GM23338 (cell line): ENCODE data around the gene FTCD. TPM values are rescaled to one million over a fixed set of nuclear protein-coding genes. Genes with fewer than 3 reads are reported as not detected.

ENCODE experiments used
- ATAC-seq: fragments of 200-7000 bp; cut with Tn5 transposase; 3 replicates; pipeline ENCODE4 v1.9.1; 2020
- DNase-seq: peaks from one replicate; pipeline ENCODE4 v3.0.0-alpha.2; 2015; ENCODE audit warnings: low spot score
- H2AFZ ChIP-seq: fragments of 200-600 bp; sonication (generic); 2 replicates; pipeline ENCODE4 v1.8.0; 2016; ENCODE audit warnings: antibody characterized with exemption, mild to moderate bottlenecking, moderate library complexity
- H3F3A ChIP-seq: fragments of 200-600 bp; sonication (generic); replicated peaks from 2 replicates; pipeline ENCODE4 v1.8.0; 2017; ENCODE audit warnings: antibody characterized with exemption, mixed run types, low read depth
- H3K27ac ChIP-seq: fragments of 200-600 bp; sonication (generic); 2 replicates; pipeline ENCODE4 v1.6.1; 2016; ENCODE audit warnings: low read depth
- H3K27me3 ChIP-seq: fragments of 200-600 bp; sonication (generic); 2 replicates; pipeline ENCODE4 v1.8.0; 2016; ENCODE audit warnings: mild to moderate bottlenecking, mixed run types, moderate library complexity; ENCODE audit not compliant: insufficient read depth
- H3K36me3 ChIP-seq: fragments of 200-600 bp; sonication (generic); 2 replicates; pipeline ENCODE4 v1.8.0; 2016; ENCODE audit warnings: mild to moderate bottlenecking; ENCODE audit not compliant: insufficient read depth
- H3K4me1 ChIP-seq: fragments of 200-600 bp; sonication (generic); 2 replicates; pipeline ENCODE4 v1.8.0; 2016; ENCODE audit warnings: mild to moderate bottlenecking, moderate library complexity; ENCODE audit not compliant: insufficient read depth
- H3K4me2 ChIP-seq: fragments of 200-600 bp; sonication (generic); 2 replicates; pipeline ENCODE4 v1.7.1; 2017; ENCODE audit warnings: mixed run types
- H3K4me3 ChIP-seq: fragments of 200-600 bp; sonication (generic); 2 replicates; pipeline ENCODE4 v1.6.1; 2016; ENCODE audit warnings: mixed run types
- H3K79me2 ChIP-seq: fragments of 200-600 bp; sonication (generic); replicated peaks from 2 replicates; pipeline ENCODE4 v1.8.0; 2017; ENCODE audit warnings: mild to moderate bottlenecking; ENCODE audit not compliant: insufficient read depth
- H3K9me2 ChIP-seq: fragments of 200-600 bp; sonication (generic); 2 replicates; pipeline ENCODE4 v1.8.0; 2017; ENCODE audit not compliant: insufficient read depth
- H4K20me1 ChIP-seq: fragments of 200-600 bp; sonication (generic); replicated peaks from 2 replicates; pipeline ENCODE4 v1.8.0; 2017; ENCODE audit warnings: mild to moderate bottlenecking; ENCODE audit not compliant: insufficient read depth
- H3K27ac Mint-ChIP-seq: 2 replicates; pipeline ENCODE4 v1.8.0; 2020; ENCODE audit warnings: inconsistent platforms, mild to moderate bottlenecking, moderate library complexity, mixed read lengths
- H3K27me3 Mint-ChIP-seq: 3 replicates; pipeline ENCODE4 v1.8.0; 2022; ENCODE audit warnings: low read depth, mild to moderate bottlenecking, moderate library complexity, mixed read lengths, inconsistent platforms; ENCODE audit not compliant: insufficient read depth, poor library complexity
- H3K36me3 Mint-ChIP-seq: 3 replicates; pipeline ENCODE4 v1.8.0; 2021; ENCODE audit warnings: low read depth, mild to moderate bottlenecking, inconsistent platforms, moderate library complexity, mixed read lengths
- H3K4me1 Mint-ChIP-seq: 3 replicates; pipeline ENCODE4 v1.8.0; 2020; ENCODE audit warnings: mild to moderate bottlenecking, inconsistent platforms, mixed read lengths
- H3K4me3 Mint-ChIP-seq: 3 replicates; pipeline ENCODE4 v1.8.0; 2021; ENCODE audit warnings: moderate library complexity, mild to moderate bottlenecking, inconsistent platforms, mixed read lengths
- H3K9me3 Mint-ChIP-seq: 3 replicates; pipeline ENCODE4 v1.8.0; 2020; ENCODE audit warnings: moderate library complexity, mild to moderate bottlenecking, inconsistent platforms, mixed read lengths
- STAT1 ChIP-seq: IDR thresholded peaks from one replicate; pipeline ENCODE4 v1.6.1; 2016; ENCODE audit warnings: antibody characterized with exemption; ENCODE audit not compliant: unreplicated experiment
- ZNF331 ChIP-seq: fragments of 250-450 bp; sonication (Bioruptor Pico); IDR thresholded peaks from 2 replicates; pipeline ENCODE4 v1.5.0; 2020; ENCODE audit warnings: low read depth, mild to moderate bottlenecking, moderate library complexity
- polyA plus RNA-seq: library from polyadenylated mRNA; unstranded; fragments of >200 nt; fragmentation: Nextera tagmentation; extraction: Ambion mirVana; gene quantifications from 2 replicates; pipeline ENCODE4 v1.2.1, GENCODE V29; 2016
- total RNA-seq: library from RNA; depleted of rRNA; stranded (reverse); fragments of >200 nt; shearing (Covaris generic); gene quantifications from 2 replicates; pipeline ENCODE4 v1.2.3, GENCODE V29; 2014
- TF ChIP-seq, protein P1 (sequence below): IDR thresholded peaks from 2 replicates; pipeline ENCODE4 v1.6.1; 2016; ENCODE audit warnings: antibody characterized with exemption
- TF ChIP-seq, protein P2 (sequence below): IDR thresholded peaks from one replicate; pipeline ENCODE4 v1.6.1; 2018; ENCODE audit warnings: antibody characterized with exemption; ENCODE audit not compliant: unreplicated experiment
- TF ChIP-seq, protein P3 (sequence below): fragments of 250-450 bp; sonication (Bioruptor Pico); IDR thresholded peaks from 2 replicates; pipeline ENCODE4 v1.5.0; 2020; ENCODE audit warnings: mild to moderate bottlenecking, moderate library complexity

Gene FTCD
- total and polyA plus RNA-seq, 2 experiments from 2014 or later = 0.90 to 2.3 TPM

DNA sequence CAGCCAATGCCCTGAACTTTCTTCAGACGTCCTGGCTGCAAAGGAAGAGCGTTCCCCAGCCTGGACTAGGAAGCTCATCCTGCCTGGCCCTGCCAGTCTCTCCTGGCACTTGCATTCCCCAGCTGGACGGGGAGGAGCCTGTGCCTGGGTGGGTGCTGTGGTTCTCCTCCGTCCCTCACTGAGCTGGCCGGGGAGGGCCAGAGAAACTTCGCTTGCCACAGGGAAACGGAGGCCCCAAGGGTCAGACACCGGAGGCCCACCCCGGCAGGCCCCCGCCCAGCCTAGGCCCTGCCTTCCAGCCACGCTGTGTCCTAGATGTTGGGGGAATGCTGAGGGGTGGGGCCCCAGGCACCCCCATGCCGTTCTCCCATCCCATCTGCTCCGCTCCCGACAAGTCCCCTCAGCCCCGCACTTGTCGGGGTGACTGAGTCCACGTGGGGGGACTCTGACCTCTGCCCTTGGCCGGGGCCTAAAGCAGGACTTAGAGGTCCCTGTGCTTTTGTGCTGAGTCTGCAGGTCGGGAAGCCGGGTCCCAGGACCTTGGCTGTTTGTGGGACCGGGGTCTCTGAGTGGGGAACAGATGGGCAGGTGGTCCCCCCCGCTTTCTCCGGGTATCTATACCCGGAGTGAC lies 4.8 kb downstream of the FTCD start:
- H2AFZ ChIP-seq = no peak overlapping the region
- H4K20me1 ChIP-seq = no peaks in the 10 kb centered on the region
- DNase-seq = no peak
- TF ChIP-seq, protein P1, sequence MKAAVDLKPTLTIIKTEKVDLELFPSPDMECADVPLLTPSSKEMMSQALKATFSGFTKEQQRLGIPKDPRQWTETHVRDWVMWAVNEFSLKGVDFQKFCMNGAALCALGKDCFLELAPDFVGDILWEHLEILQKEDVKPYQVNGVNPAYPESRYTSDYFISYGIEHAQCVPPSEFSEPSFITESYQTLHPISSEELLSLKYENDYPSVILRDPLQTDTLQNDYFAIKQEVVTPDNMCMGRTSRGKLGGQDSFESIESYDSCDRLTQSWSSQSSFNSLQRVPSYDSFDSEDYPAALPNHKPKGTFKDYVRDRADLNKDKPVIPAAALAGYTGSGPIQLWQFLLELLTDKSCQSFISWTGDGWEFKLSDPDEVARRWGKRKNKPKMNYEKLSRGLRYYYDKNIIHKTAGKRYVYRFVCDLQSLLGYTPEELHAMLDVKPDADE = no peak
- TF ChIP-seq, protein P2, sequence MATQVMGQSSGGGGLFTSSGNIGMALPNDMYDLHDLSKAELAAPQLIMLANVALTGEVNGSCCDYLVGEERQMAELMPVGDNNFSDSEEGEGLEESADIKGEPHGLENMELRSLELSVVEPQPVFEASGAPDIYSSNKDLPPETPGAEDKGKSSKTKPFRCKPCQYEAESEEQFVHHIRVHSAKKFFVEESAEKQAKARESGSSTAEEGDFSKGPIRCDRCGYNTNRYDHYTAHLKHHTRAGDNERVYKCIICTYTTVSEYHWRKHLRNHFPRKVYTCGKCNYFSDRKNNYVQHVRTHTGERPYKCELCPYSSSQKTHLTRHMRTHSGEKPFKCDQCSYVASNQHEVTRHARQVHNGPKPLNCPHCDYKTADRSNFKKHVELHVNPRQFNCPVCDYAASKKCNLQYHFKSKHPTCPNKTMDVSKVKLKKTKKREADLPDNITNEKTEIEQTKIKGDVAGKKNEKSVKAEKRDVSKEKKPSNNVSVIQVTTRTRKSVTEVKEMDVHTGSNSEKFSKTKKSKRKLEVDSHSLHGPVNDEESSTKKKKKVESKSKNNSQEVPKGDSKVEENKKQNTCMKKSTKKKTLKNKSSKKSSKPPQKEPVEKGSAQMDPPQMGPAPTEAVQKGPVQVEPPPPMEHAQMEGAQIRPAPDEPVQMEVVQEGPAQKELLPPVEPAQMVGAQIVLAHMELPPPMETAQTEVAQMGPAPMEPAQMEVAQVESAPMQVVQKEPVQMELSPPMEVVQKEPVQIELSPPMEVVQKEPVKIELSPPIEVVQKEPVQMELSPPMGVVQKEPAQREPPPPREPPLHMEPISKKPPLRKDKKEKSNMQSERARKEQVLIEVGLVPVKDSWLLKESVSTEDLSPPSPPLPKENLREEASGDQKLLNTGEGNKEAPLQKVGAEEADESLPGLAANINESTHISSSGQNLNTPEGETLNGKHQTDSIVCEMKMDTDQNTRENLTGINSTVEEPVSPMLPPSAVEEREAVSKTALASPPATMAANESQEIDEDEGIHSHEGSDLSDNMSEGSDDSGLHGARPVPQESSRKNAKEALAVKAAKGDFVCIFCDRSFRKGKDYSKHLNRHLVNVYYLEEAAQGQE = no peak
- TF ChIP-seq ZNF331 (CRISPR knock-in tag) = no peak
- TF ChIP-seq, protein P3, sequence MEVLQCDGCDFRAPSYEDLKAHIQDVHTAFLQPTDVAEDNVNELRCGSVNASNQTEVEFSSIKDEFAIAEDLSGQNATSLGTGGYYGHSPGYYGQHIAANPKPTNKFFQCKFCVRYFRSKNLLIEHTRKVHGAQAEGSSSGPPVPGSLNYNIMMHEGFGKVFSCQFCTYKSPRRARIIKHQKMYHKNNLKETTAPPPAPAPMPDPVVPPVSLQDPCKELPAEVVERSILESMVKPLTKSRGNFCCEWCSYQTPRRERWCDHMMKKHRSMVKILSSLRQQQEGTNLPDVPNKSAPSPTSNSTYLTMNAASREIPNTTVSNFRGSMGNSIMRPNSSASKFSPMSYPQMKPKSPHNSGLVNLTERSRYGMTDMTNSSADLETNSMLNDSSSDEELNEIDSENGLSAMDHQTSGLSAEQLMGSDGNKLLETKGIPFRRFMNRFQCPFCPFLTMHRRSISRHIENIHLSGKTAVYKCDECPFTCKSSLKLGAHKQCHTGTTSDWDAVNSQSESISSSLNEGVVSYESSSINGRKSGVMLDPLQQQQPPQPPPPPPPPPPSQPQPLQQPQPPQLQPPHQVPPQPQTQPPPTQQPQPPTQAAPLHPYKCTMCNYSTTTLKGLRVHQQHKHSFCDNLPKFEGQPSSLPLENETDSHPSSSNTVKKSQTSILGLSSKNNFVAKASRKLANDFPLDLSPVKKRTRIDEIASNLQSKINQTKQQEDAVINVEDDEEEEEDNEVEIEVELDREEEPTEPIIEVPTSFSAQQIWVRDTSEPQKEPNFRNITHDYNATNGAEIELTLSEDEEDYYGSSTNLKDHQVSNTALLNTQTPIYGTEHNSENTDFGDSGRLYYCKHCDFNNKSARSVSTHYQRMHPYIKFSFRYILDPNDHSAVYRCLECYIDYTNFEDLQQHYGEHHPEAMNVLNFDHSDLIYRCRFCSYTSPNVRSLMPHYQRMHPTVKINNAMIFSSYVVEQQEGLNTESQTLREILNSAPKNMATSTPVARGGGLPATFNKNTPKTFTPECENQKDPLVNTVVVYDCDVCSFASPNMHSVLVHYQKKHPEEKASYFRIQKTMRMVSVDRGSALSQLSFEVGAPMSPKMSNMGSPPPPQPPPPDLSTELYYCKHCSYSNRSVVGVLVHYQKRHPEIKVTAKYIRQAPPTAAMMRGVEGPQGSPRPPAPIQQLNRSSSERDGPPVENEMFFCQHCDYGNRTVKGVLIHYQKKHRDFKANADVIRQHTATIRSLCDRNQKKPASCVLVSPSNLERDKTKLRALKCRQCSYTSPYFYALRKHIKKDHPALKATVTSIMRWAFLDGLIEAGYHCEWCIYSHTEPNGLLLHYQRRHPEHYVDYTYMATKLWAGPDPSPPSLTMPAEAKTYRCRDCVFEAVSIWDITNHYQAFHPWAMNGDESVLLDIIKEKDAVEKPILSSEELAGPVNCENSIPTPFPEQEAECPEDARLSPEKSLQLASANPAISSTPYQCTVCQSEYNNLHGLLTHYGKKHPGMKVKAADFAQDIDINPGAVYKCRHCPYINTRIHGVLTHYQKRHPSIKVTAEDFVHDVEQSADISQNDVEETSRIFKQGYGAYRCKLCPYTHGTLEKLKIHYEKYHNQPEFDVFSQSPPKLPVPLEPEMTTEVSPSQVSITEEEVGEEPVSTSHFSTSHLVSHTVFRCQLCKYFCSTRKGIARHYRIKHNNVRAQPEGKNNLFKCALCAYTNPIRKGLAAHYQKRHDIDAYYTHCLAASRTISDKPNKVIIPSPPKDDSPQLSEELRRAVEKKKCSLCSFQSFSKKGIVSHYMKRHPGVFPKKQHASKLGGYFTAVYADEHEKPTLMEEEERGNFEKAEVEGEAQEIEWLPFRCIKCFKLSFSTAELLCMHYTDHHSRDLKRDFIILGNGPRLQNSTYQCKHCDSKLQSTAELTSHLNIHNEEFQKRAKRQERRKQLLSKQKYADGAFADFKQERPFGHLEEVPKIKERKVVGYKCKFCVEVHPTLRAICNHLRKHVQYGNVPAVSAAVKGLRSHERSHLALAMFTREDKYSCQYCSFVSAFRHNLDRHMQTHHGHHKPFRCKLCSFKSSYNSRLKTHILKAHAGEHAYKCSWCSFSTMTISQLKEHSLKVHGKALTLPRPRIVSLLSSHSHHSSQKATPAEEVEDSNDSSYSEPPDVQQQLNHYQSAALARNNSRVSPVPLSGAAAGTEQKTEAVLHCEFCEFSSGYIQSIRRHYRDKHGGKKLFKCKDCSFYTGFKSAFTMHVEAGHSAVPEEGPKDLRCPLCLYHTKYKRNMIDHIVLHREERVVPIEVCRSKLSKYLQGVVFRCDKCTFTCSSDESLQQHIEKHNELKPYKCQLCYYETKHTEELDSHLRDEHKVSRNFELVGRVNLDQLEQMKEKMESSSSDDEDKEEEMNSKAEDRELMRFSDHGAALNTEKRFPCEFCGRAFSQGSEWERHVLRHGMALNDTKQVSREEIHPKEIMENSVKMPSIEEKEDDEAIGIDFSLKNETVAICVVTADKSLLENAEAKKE (CRISPR knock-in tag) = no peak
- no peak for TF ChIP-seq STAT1
- H3K4me2 ChIP-seq = no peak overlapping the region
- H3K4me3 Mint-ChIP-seq = no peak overlapping the region
- no peak overlapping the region for H3K27ac Mint-ChIP-seq
- H3K36me3 Mint-ChIP-seq = peaks cover 3% of the 10 kb centered on the region; the same call in 1 of the 3 replicates
- H3K27ac ChIP-seq = no peak overlapping the region
- H3K79me2 ChIP-seq = no peaks in the 10 kb centered on the region
- no peaks in the 10 kb centered on the region; the same call in 2 of the 3 replicates for H3K9me3 Mint-ChIP-seq
- no peaks in the 10 kb centered on the region; the same call in 1 of the 2 replicates for H3K4me1 ChIP-seq
- H3K27me3 ChIP-seq = no peaks in the 10 kb centered on the region
- no peak overlapping the region for H3K4me3 ChIP-seq
- H3K27me3 Mint-ChIP-seq = peaks cover 4% of the 10 kb centered on the region
- H3K36me3 ChIP-seq = no peaks in the 10 kb centered on the region
- 0 out of 2 replicates have a peak, but pooled peaks cover 4% of the 10 kb centered on the region for H3F3A ChIP-seq
- ATAC-seq = no peak
- no peaks in the 10 kb centered on the region for H3K9me2 ChIP-seq
- H3K4me1 Mint-ChIP-seq = peaks cover 18% of the 10 kb centered on the region
